HEK293 (cell line): Measurements from ENCODE around the gene CRTC1.

Experiments
- CTCF ChIA-PET: fragments of 350-600 bp; formaldehyde crosslinking; extraction: SDS; loops from one replicate; lab custom pipeline; 2021; ENCODE audit warnings: antibody characterized with exemption; lab: Yijun Ruan, JAX
- POLR2A ChIA-PET: fragments of 300-600 bp; formaldehyde crosslinking; extraction: SDS; loops from one replicate; lab custom pipeline; 2020; ENCODE audit warnings: antibody characterized with exemption, inconsistent platforms; lab: Yijun Ruan, JAX
- H3K27ac ChIP-seq: fragments of 200-500 bp; sonication (Bioruptor generic); 2 replicates; pipeline ENCODE4 v1.5.1; 2014; ENCODE audit warnings: low read depth, low read length, control low read depth, inconsistent platforms; ENCODE audit errors: extremely low read depth
- H3K36me3 ChIP-seq, 2 experiments: fragments of 200-500 bp in 1 of 2; sonication (Bioruptor generic) in 1 of 2; 1 replicate in 1 of 2; 2 replicates in 1 of 2; pipeline ENCODE4 v1.5.1; 2014 to 2017; ENCODE audit warnings: inconsistent platforms in 2 of 2, low read length in 2 of 2; ENCODE audit not compliant: control insufficient read depth in 2 of 2, insufficient read depth in 1 of 2
- H3K4me1 ChIP-seq: fragments of 200-500 bp; sonication (Bioruptor generic); 2 replicates; pipeline ENCODE4 v1.5.1; 2014; ENCODE audit warnings: mild to moderate bottlenecking, low read length, inconsistent platforms; ENCODE audit not compliant: control insufficient read depth, insufficient read depth
- H3K4me3 ChIP-seq: 2 replicates; pipeline ENCODE4 v1.5.1; 2011; ENCODE audit warnings: low read depth, mild to moderate bottlenecking, control low read depth, low read length, moderate library complexity
- H3K9me3 ChIP-seq: fragments of 200-500 bp; sonication (Bioruptor generic); 2 replicates; pipeline ENCODE4 v1.5.1; 2014; ENCODE audit warnings: low read depth, low read length, inconsistent platforms; ENCODE audit not compliant: control insufficient read depth, insufficient read depth
- ATF2 ChIP-seq: fragments of 450-650 bp; formaldehyde crosslinking; IDR thresholded peaks from 2 replicates; pipeline ENCODE4 v1.5.1; 2016; ENCODE audit warnings: missing biosample characterization, missing genetic modification characterization, low read depth
- EGR2 ChIP-seq: fragments of 450-650 bp; formaldehyde crosslinking; IDR thresholded peaks from 2 replicates; pipeline ENCODE4 v1.5.1; 2016; ENCODE audit warnings: low read depth, missing biosample characterization, missing genetic modification characterization
- GLI2 ChIP-seq: fragments of 450-650 bp; formaldehyde crosslinking; IDR thresholded peaks from 2 replicates; pipeline ENCODE4; 2017; ENCODE audit warnings: missing biosample characterization, missing genetic modification characterization, low read depth, borderline replicate concordance
- PBX3 ChIP-seq: sonication (generic); formaldehyde crosslinking; IDR thresholded peaks from 2 replicates; pipeline ENCODE4 v1.8.1; 2022; ENCODE audit warnings: mild to moderate bottlenecking, moderate library complexity, missing genetic modification reagents
- SALL2 ChIP-seq: fragments of 450-650 bp; formaldehyde crosslinking; IDR thresholded peaks from 2 replicates; pipeline ENCODE4 v1.5.0; 2017; ENCODE audit warnings: missing biosample characterization, mild to moderate bottlenecking, missing genetic modification characterization, borderline replicate concordance
- ZBTB48 ChIP-seq: fragments of 450-650 bp; formaldehyde crosslinking; IDR thresholded peaks from 2 replicates; pipeline ENCODE4 v1.5.1; 2016; ENCODE audit warnings: missing biosample characterization, missing genetic modification characterization
- ZBTB6 ChIP-seq: fragments of 450-650 bp; formaldehyde crosslinking; IDR thresholded peaks from 2 replicates; pipeline ENCODE4 v1.5.1; 2017; ENCODE audit warnings: missing biosample characterization, missing genetic modification characterization
- ZFHX2 ChIP-seq: fragments of 450-650 bp; formaldehyde crosslinking; conservative IDR thresholded peaks from 2 replicates; pipeline ENCODE4 v1.5.1; 2016; ENCODE audit warnings: missing biosample characterization, missing genetic modification characterization
- ZNF138 ChIP-seq: fragments of 450-650 bp; formaldehyde crosslinking; IDR thresholded peaks from 2 replicates; pipeline ENCODE4 v1.5.1; 2016; ENCODE audit warnings: missing biosample characterization, missing genetic modification characterization, borderline replicate concordance
- ZNF174 ChIP-seq: fragments of 450-650 bp; formaldehyde crosslinking; IDR thresholded peaks from 2 replicates; pipeline ENCODE4 v1.5.0; 2017; ENCODE audit warnings: missing biosample characterization, mild to moderate bottlenecking, missing genetic modification characterization
- ZNF302 ChIP-seq: fragments of 450-650 bp; formaldehyde crosslinking; IDR thresholded peaks from 2 replicates; pipeline ENCODE4 v1.5.1; 2016; ENCODE audit warnings: missing biosample characterization, missing genetic modification characterization, low read depth
- ZNF366 ChIP-seq: fragments of 450-650 bp; formaldehyde crosslinking; conservative IDR thresholded peaks from 2 replicates; pipeline ENCODE4 v1.5.1; 2016; ENCODE audit warnings: missing biosample characterization, missing genetic modification characterization
- ZNF404 ChIP-seq: fragments of 450-650 bp; formaldehyde crosslinking; IDR thresholded peaks from 2 replicates; pipeline ENCODE4 v1.5.1; 2017; ENCODE audit warnings: missing biosample characterization, missing genetic modification characterization
- ZNF530 ChIP-seq: fragments of 450-650 bp; formaldehyde crosslinking; IDR thresholded peaks from 2 replicates; pipeline ENCODE4 v1.5.1; 2016; ENCODE audit warnings: low read depth, missing biosample characterization, missing genetic modification characterization
- ZNF639 ChIP-seq: fragments of 450-650 bp; formaldehyde crosslinking; IDR thresholded peaks from 2 replicates; pipeline ENCODE4 v1.5.1; 2016; ENCODE audit warnings: missing biosample characterization, missing genetic modification characterization
- ZNF654 ChIP-seq: fragments of 450-650 bp; formaldehyde crosslinking; IDR thresholded peaks from 2 replicates; pipeline ENCODE4 v1.5.1; 2016; ENCODE audit warnings: low read depth, missing biosample characterization, missing genetic modification characterization
- ZNF707 ChIP-seq: fragments of 450-650 bp; formaldehyde crosslinking; IDR thresholded peaks from 2 replicates; pipeline ENCODE4 v1.5.1; 2016; ENCODE audit warnings: missing biosample characterization, missing genetic modification characterization
- ZSCAN4 ChIP-seq: fragments of 450-650 bp; formaldehyde crosslinking; IDR thresholded peaks from 2 replicates; pipeline ENCODE4 v1.5.1; 2017; ENCODE audit warnings: missing biosample characterization, missing genetic modification characterization
- TF ChIP-seq, protein P1 (sequence below): fragments of 450-650 bp; formaldehyde crosslinking; IDR thresholded peaks from 2 replicates; pipeline ENCODE4 v1.5.1; 2016; ENCODE audit warnings: missing biosample characterization, missing genetic modification characterization

The CRTC1 gene

GRCh38 chr19:18778076-18778389 is 94.6 kb downstream of the CRTC1 start:
- H3K4me1 ChIP-seq = no peaks in the 10 kb centered on the region
- H3K9me3 ChIP-seq = no peaks in the 10 kb centered on the region
- POLR2A ChIA-PET = no interaction called here
- CTCF ChIA-PET = interaction anchor here (0.7 to 2.1 kb wide), 2 partner anchors 69 to 301 kb away, joined by 3 to 10 read pairs; no protein-coding TSS in a partner anchor
- H3K27ac ChIP-seq = no peak overlapping the region
- no peaks in the 10 kb centered on the region for H3K36me3 ChIP-seq
- no peak for TF ChIP-seq ZBTB48
- TF ChIP-seq ZNF654 (tag by site-specific recombination) = no peak
- no peak for TF ChIP-seq PBX3 (CRISPR knock-in tag)
- no peak for TF ChIP-seq GLI2
- TF ChIP-seq ZNF302 (tag by site-specific recombination) = no peak
- no peak for TF ChIP-seq ZNF707
- TF ChIP-seq ZNF639 (tag by site-specific recombination) = no peak
- no peak for TF ChIP-seq ZNF174 (tag by site-specific recombination)
- H3K4me3 ChIP-seq = no peak overlapping the region

DNA sequence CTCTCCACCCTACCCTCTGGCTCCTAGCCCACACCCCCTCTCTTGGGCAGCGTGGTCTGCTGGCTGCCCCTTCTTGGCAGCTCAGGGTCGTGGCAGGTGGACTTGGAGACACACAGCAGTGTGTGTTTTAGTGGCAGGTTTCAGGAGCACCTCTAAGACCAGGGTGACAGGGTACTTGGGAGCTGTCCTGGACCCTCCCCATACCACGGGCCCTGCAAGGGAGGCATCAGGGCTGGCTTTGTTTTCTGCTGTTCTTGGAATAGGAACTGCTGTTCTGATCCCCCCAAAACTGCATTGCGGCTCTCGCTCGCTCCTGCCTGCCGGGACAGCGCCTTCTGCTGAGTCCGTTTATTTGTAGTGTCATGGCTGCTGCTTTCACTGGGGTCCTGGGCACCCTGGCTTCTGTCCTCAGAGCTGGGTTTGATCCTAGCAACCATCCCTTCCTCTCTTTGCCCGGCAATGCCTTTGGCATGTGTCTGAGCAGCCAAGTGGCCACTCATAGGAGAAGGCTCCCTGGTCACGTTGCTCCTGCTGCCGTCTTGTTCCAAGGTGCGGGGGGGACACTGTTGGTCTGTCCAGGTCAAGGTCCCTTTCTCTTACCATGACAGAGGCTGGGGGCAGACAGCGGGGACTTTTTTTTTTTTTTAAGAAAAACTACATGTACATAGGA is 95.5 kb downstream of the CRTC1 start:
- ChIA-PET CTCF (interaction anchor here (0.5 to 2.1 kb wide), 4 partner anchors 34 to 308 kb away, joined by 3 to 10 read pairs (median 3); no protein-coding TSS in a partner anchor), POLR2A (no interaction called here)
- TF ChIP-seq EGR2 (no peak), ZBTB6 (tag by site-specific recombination) (no peak), ZFHX2 (tag by site-specific recombination) (no peak), SALL2 (tag by site-specific recombination) (no peak)

DNA sequence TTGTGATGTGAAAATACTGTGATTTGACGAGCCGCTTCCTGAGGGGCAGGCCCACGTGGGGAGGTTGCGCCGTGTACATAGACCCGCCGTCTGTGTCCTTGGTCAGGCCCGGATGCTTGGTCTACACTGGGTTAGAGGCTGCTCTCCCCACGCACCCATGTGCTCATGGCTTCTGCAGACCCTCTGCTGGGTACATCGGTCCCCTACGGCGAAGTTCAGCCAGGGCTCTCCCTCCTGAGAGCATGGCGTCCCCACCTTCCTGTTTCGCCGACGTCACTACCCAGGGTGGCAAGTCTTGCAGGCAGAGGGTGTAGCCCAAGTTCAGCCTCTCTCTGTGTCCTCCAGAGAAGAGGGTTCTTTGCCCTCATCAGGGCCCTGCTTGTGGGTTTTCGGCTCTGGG is 96.6 kb downstream of the CRTC1 start:
- Histone ChIP-seq H3K4me3 (no peak overlapping the region), H3K36me3 (no peaks in the 10 kb centered on the region), H3K9me3 (no peaks in the 10 kb centered on the region), H3K27ac (no peak overlapping the region), H3K4me1 (no peaks in the 10 kb centered on the region)
- ChIA-PET CTCF (interaction anchor here (1.4 to 2.1 kb wide), 2 partner anchors 63 to 67 kb away, joined by 10 to 12 read pairs; no protein-coding TSS in a partner anchor), POLR2A (interaction anchor here (0.6 kb wide), 1 partner anchor 70 kb away, joined by 6 read pairs; no protein-coding TSS in a partner anchor)
- TF ChIP-seq ZNF639 (tag by site-specific recombination) = no peak
- no peak for TF ChIP-seq ZNF366 (tag by site-specific recombination)
- TF ChIP-seq ZSCAN4 = no peak
- no peak for TF ChIP-seq ZNF138 (tag by site-specific recombination)
- TF ChIP-seq ZNF404 (tag by site-specific recombination) = no peak
- no peak for TF ChIP-seq ATF2 (tag by site-specific recombination)
- TF ChIP-seq, protein P1, sequence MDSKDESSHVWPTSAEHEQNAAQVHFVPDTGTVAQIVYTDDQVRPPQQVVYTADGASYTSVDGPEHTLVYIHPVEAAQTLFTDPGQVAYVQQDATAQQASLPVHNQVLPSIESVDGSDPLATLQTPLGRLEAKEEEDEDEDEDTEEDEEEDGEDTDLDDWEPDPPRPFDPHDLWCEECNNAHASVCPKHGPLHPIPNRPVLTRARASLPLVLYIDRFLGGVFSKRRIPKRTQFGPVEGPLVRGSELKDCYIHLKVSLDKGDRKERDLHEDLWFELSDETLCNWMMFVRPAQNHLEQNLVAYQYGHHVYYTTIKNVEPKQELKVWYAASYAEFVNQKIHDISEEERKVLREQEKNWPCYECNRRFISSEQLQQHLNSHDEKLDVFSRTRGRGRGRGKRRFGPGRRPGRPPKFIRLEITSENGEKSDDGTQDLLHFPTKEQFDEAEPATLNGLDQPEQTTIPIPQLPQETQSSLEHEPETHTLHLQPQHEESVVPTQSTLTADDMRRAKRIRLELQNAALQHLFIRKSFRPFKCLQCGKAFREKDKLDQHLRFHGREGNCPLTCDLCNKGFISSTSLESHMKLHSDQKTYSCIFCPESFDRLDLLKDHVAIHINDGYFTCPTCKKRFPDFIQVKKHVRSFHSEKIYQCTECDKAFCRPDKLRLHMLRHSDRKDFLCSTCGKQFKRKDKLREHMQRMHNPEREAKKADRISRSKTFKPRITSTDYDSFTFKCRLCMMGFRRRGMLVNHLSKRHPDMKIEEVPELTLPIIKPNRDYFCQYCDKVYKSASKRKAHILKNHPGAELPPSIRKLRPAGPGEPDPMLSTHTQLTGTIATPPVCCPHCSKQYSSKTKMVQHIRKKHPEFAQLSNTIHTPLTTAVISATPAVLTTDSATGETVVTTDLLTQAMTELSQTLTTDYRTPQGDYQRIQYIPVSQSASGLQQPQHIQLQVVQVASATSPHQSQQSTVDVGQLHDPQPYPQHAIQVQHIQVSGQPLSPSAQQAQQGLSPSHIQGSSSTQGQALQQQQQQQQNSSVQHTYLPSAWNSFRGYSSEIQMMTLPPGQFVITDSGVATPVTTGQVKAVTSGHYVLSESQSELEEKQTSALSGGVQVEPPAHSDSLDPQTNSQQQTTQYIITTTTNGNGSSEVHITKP = no peak
- no peak for TF ChIP-seq ZNF530 (tag by site-specific recombination)

More for the DNA sequence above, 95.5 kb downstream of the CRTC1 start:
- no peaks in the 10 kb centered on the region for H3K4me1 ChIP-seq
- no peaks in the 10 kb centered on the region for H3K9me3 ChIP-seq
- H3K36me3 ChIP-seq = no peaks in the 10 kb centered on the region
- H3K4me3 ChIP-seq = no peak overlapping the region
- H3K27ac ChIP-seq = no peak overlapping the region
